ENCODE data around the gene NRN1L. TPM values are rescaled to one million over a fixed set of nuclear protein-coding genes. Genes with fewer than 3 reads are reported as not detected.
A peak's percentile ranks its signal among the peaks of the same experiment; 100 is the strongest.

Gene NRN1L
- total RNA-seq, 1 donor = not detected

DNA sequence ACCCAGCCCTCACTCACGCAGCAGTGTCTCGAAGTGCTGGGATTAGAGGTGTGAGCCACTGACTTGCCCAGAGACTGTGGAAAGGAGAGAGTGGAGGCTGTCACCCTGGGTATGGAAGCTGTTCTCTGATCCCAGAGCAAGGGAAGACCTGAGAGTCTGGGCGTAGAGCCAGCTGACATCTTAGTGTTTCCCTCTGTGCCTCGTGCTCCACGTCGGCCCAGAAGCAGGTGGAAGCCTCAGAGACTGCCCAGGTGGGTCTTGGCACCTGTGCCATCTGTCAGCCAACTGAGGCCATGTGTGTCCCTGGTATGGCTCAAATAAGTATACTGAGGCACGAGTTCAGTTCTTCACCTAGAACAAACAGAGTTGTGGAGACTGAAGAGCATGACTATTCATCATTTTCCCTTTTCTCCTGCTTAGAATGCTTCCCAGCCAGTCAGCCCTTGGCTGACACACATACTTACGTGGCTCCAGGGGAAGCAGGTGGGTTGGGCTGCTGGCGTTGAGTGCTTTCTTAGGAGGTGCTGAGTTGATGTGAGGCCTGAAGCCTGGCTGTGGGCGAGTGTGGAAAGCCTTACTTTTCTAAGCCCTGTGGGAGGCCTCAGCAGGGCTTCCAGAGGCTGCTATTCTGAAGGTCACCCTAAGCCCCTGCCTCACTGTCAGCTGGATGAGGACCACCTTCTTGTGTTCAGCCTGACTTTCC is 38.9 kb downstream of the NRN1L start:
- H3K4me3 ChIP-seq (ENCODE audit: low read depth, low read length) = no peak overlapping the region
- DNase-seq (ENCODE audit: low read depth) = no peak
- TF ChIP-seq, protein P1, sequence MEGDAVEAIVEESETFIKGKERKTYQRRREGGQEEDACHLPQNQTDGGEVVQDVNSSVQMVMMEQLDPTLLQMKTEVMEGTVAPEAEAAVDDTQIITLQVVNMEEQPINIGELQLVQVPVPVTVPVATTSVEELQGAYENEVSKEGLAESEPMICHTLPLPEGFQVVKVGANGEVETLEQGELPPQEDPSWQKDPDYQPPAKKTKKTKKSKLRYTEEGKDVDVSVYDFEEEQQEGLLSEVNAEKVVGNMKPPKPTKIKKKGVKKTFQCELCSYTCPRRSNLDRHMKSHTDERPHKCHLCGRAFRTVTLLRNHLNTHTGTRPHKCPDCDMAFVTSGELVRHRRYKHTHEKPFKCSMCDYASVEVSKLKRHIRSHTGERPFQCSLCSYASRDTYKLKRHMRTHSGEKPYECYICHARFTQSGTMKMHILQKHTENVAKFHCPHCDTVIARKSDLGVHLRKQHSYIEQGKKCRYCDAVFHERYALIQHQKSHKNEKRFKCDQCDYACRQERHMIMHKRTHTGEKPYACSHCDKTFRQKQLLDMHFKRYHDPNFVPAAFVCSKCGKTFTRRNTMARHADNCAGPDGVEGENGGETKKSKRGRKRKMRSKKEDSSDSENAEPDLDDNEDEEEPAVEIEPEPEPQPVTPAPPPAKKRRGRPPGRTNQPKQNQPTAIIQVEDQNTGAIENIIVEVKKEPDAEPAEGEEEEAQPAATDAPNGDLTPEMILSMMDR (IDR thresholded peaks at IDR 0.05; ENCODE audit: insufficient read depth, low read depth, low read length) = no peak

DNA sequence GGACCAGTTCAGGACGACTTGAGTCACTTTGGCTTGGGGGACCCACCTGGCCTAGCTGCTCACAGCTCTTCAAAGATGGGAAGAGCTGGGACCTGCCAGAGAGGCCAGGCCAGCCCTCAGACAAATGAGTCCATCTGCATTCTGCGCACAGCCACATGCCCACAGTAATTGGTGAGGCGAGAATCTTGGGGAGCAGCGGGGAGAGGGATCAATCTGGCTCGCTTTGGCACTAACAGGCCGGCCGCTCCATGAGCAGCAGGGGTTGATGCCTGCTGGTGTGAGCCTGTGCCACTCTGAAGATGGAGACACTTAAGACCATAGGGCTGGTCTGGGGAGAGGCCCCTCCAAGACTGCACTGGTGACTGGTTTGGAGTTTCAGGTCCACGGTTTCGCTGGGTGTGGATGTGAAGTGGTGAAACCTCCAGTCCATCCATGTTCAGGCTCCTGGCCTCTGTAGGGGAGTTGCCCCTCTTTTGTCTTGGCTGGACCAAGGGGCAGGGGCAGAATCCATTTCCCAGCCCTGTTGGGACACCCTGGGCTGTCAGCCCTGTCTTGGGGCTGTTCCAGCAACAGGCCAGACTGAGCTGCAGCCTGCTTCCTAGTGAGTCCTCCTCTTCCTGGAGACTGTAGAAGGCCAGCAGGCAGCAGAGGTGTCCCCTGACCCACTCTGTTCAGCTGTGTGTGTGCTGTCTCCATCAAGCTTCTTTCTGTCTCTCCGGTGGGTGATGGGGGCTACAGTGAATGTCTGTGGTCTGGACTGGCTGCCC is 39.6 kb downstream of the NRN1L start:
- DNase-seq (ENCODE audit: low read depth) = no peak
- no peak overlapping the region for H3K4me3 ChIP-seq (ENCODE audit: low read depth, low read length)

DNA sequence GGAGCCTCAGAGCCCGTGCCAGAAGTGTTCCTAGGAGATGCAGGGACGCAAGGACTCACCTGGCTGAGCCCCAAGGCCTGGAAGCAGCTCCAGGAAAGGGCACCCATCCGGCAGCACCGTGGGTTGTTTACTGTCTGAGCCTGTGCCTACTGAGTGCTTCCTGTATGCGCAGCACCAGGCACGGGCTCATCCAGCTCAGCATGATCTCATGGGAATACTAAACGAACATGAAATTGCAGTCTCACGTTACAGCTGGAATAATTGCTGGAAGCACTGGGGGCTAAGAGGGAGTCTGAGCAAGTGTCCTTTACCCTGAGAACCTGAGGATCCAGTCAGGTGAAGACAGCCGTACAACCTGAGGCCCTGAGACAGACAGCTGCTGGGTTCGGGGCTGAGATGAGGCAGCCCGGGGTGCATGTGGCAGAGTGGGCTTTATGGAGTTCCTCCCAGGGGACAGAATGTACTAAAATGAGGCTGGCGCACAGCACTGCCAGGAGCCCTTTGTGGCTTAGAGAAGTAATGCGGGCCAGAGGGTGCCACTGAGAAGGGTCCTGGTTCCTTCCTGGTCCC is 41.6 kb downstream of the NRN1L start:
- TF ChIP-seq, protein P1 (IDR thresholded peaks at IDR 0.05; ENCODE audit: insufficient read depth, low read depth, low read length) = no peak
- no peak for DNase-seq (ENCODE audit: low read depth)
- no peak overlapping the region for H3K4me3 ChIP-seq (ENCODE audit: low read depth, low read length)

More for the DNA sequence above, 39.6 kb downstream of the NRN1L start:
- TF ChIP-seq, protein P1 (IDR thresholded peaks at IDR 0.05; ENCODE audit: insufficient read depth, low read depth, low read length) = no peak

DNA sequence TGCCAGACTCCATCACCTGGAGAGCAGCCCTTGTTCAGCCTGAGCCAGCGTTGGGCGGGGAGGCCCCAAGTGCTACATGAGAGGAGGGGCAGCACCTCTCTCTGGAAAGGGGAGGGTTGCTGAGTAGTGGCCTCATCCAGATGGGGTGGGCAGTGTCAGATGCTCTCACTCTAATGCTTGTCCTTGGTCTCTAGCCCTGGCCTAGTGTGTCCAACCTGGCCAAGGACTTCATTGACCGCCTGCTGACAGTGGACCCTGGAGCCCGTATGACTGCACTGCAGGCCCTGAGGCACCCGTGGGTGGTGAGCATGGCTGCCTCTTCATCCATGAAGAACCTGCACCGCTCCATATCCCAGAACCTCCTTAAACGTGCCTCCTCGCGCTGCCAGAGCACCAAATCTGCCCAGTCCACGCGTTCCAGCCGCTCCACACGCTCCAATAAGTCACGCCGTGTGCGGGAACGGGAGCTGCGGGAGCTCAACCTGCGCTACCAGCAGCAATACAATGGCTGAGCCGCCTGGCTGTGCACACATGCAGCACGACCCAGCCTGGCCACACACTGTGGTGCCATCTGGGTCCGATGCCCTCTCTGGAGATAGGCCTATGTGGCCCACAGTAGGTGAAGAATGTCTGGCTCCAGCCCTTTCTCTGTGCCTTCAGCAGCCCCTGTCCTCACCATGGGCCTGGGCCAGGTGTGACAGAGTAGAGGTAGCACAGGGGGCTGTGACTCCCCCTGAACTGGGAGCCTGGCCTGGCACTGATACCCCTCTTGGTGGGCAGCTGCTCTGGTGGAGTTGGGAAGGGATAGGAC is 42.7 kb downstream of the NRN1L start:
- no peak overlapping the region for H3K4me3 ChIP-seq (ENCODE audit: low read depth, low read length)
- DNase-seq (ENCODE audit: low read depth) = no peak
- TF ChIP-seq, protein P1 (IDR thresholded peaks at IDR 0.05; ENCODE audit: insufficient read depth, low read depth, low read length) = no peak

DNA sequence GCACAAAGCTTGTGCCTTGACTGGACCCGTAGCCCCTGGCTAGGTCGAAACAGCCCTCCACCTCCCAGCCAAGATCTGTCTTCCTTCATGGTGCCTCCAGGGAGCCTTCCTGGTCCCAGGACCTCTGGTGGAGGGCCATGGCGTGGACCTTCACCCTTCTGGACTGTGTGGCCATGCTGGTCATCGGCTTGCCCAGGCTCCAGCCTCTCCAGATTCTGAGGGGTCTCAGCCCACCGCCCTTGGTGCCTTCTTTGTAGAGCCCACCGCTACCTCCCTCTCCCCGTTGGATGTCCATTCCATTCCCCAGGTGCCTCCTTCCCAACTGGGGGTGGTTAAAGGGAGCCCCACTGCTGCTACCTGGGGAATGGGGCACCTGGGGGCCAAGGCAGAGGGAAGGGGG is 43.5 kb downstream of the NRN1L start:
- TF ChIP-seq, protein P1 (IDR thresholded peaks at IDR 0.05; ENCODE audit: insufficient read depth, low read depth, low read length) = no peak
- H3K4me3 ChIP-seq (ENCODE audit: low read depth, low read length) = no peak overlapping the region
- DNase-seq (ENCODE audit: low read depth) = no peak

DNA sequence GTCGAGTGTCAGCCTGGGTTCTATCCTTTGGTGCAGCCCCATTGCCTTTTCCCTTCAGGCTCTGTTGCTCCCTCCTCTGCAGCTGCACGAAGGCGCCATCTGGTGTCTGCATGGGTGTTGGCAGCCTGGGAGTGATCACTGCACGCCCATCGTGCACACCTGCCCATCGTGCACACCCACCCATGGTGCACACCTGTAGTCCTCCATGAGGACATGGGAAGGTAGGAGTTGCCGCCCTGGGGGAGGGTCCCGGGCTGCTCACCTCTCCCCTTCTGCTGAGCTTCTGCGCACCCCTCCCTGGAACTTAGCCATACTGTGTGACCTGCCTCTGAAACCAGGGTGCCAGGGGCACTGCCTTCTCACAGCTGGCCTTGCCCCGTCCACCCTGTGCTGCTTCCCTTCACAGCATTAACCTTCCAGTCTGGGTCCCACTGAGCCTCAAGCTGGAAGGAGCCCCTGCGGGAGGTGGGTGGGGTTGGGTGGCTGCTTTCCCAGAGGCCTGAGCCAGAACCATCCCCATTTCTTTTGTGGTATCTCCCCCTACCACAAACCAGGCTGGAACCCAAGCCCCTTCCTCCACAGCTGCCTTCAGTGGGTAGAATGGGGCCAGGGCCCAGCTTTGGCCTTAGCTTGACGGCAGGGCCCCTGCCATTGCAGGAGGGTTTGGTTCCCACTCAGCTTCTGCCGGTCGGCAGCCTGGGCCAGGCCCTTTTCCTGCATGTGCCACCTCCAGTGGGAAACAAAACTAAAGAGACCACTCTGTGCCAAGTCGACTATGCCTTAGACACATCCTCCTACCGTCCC is 44.1 kb downstream of the NRN1L start:
- no peak overlapping the region for H3K4me3 ChIP-seq (ENCODE audit: low read depth, low read length)
- DNase-seq (ENCODE audit: low read depth) = peak; percentile 54
- TF ChIP-seq, protein P1 (IDR thresholded peaks at IDR 0.05; ENCODE audit: insufficient read depth, low read depth, low read length) = peak; percentile 87

Measured in fibroblast of villous mesenchyme (primary cell).